Activated CD4-positive, CD25-positive, alpha-beta regulatory T cell treated with anti-CD3 and anti-CD28 coated beads, Interleukin-2, amount 50 U/mL, for 16 hours (primary cell): ENCODE results near the gene E2F4.

Experiments used
- DNase-seq: peaks from one replicate; pipeline ENCODE4 v3.0.0-alpha.2; 2020; ENCODE audit warnings: low read depth, low spot score

E2F4 gene

GRCh38 chr16:67234180-67234597, 42.2 kb downstream of the E2F4 start:
- DNase-seq, result no peak

- no peak for DNase-seq
Observed at GRCh38 chr16:67235816-67236562, 44.0 kb downstream of the E2F4 start.

- peak; percentile 38 for DNase-seq
Observed at GRCh38 chr16:67236563-67237395, 44.8 kb downstream of the E2F4 start.

- DNase-seq, result no peak
Observed at GRCh38 chr16:67237396-67238277, 45.7 kb downstream of the E2F4 start.

- no peak for DNase-seq
Observed at GRCh38 chr16:67238278-67238575, 46.3 kb downstream of the E2F4 start.

- no peak for DNase-seq
Observed at GRCh38 chr16:67238806-67239470, 47.0 kb downstream of the E2F4 start.

GRCh38 chr16:67240506-67240905, 48.6 kb downstream of the E2F4 start:
- no peak for DNase-seq

GRCh38 chr16:67241008-67241900, 49.3 kb downstream of the E2F4 start:
- DNase-seq, result no peak

GRCh38 chr16:67242138-67242730, 50.3 kb downstream of the E2F4 start:
- DNase-seq, result no peak

- no peak for DNase-seq
Observed at GRCh38 chr16:67243481-67243880, 51.5 kb downstream of the E2F4 start.

GRCh38 chr16:67244387-67245185, 52.6 kb downstream of the E2F4 start:
- DNase-seq, result peak; percentile 49

- no peak for DNase-seq
Observed at GRCh38 chr16:67245186-67245585, 53.2 kb downstream of the E2F4 start.

GRCh38 chr16:67245674-67246080, 53.7 kb downstream of the E2F4 start:
- no peak for DNase-seq

GRCh38 chr16:67246081-67246755, 54.3 kb downstream of the E2F4 start:
- no peak for DNase-seq

GRCh38 chr16:67246756-67247191, 54.8 kb downstream of the E2F4 start:
- DNase-seq, result no peak

GRCh38 chr16:67247192-67248072, 55.5 kb downstream of the E2F4 start, which contains the start of gene FHOD1:
FHOD1 (minus strand) TSS chr16:67247481; CDS start chr16:67247410, 71 bp downstream.
- peak; percentile 90 for DNase-seq

- DNase-seq, result no peak
Observed at GRCh38 chr16:67248073-67248400, 56.1 kb downstream of the E2F4 start.
